GM21515 (cell line): ENCODE measurements around the gene DTWD2.
"Not testable (repeated sequence)": the region's sequence is repeated elsewhere in the genome, so short reads cannot be mapped to it uniquely, and the experiment has no call there.

Experiments
- ATAC-seq: cut with Tn5 transposase; IDR thresholded peaks from one replicate; pipeline ENCODE4 v1.9.1; 2021; ENCODE audit not compliant: unreplicated experiment

DTWD2 gene

DNA sequence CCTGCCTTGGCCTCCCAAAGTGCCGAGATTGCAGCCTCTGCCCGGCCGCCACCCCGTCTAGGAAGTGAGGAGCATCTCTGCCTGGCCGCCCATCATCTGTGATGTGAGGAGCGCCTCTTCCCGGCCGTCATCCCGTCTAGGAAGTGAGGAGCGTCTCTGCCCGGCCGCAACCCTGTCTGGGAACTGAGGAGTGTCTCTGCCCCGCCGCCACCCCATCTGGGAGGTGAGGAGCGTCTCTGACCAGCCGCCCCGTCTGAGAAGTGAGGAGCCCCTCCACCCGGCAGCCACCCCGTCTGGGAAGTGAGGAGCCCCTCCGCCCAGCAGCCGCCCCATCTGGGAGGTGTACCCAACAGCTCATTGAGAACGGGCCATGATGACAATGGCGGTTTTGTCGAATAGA is 10.5 kb upstream of the DTWD2 start:
- ATAC-seq = not testable (repeated sequence)

DNA sequence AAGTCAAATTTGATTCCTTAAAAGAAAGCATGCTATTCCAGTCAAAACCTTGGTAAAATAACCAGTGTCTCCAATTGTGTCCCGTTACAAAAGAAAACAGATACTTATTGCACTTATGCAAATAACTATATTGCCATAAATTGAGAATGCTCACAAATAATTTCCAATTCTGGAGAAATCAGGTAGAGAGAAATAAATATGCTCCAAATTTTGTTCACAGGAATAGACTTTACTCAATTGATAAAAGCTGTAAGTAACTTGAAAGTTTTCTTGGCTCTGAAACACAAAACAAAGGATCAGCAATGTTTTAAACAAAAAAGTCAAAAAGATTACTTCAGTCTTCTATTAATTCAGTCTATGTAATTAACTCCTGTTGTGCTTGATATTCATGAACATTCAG is 7.8 kb upstream of the DTWD2 start:
- no peak for ATAC-seq

DNA sequence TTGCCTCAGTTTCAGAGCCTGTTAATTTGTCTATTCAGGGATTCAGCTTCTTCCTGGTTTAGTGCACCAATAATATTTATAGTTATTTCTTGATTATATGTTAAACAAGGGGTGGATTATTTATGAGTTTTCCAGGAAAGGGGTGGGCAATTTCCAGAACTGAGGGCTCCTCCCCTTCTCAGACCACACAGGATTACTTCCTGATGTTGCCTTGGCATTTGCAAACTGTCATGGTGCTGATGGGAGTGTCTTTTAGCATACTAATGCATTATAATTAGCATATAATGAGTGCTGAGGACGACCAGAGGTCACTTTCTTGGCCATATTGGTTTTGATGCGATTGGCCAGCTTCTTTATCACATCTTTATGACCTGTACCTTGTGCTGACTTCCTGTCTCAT is 6.2 kb upstream of the DTWD2 start:
- no peak for ATAC-seq

DNA sequence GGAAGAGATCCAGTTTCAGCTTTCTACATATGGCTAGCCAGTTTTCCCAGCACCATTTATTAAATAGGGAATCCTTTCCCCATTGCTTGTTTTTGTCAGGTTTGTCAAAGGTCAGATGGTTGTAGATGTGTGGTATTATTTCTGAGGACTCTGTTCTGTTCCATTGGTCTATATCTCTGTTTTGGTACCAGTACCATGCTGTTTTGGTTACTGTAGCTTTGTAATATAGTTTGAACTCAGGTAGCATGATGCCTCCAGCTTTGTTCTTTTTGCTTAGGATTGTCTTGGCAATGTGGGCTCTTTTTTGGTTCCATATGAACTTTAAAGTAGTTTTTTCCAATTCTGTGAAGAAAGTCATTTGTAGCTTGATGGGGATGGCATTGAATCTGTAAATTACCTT is 4.8 kb upstream of the DTWD2 start:
- ATAC-seq = not testable (repeated sequence)

DNA sequence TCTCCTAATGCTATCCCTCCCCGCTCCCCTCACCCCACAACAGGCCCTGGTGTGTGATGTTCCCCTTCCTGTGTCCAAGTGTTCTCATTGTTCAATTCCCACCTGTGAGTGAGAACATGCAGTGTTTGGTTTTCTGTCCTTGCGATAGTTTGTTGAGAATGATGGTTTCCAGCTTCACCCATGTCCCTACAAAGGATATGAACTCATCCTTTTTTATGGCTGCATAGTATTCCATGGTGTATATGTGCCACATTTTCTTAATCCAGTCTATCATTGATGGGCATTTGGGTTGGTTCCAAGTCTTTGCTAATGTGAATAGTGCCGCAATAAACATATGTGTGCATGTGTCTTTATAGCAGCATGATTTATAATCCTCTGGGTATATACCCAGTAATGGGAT is 3.7 kb upstream of the DTWD2 start:
- ATAC-seq = not testable (repeated sequence)

DNA sequence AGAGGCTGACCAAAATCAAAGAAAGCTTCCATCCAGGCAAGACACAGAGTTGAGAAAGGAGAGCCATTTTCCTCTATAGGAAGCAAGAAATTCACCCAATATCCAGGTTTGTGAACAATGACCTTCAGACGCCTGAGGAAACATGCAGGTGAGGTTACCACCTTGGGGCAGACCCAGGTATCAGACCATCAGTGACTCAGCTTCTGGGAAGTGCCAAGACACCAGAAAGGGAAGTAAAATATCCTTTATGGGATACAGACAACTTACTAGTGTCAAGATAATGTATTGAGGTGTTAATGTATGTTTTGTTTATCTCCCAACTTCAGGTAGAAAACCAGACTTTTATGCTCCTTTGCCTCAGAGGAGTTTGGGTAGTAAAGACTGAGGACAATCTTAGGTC is 2.2 kb upstream of the DTWD2 start:
- ATAC-seq = no peak

DNA sequence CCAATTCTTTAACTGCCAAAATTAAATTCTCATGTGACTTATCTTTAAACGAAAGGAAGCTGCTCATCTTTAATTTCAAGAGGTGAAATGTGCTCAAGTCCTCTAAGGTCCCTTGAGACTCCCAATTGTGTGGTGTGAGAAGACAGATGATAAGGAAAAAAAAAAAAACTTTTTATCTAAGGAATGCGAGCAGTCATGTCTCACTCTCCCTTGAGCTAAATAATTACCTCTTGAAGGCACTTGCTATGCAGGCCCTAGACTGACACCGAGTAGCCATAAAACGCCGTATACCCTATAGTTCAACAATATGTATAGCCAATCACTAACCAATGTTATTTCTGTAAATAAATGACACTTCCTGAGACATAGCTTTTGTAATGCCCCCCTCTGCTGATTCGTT is 1.5 kb upstream of the DTWD2 start:
- ATAC-seq = no peak

DNA sequence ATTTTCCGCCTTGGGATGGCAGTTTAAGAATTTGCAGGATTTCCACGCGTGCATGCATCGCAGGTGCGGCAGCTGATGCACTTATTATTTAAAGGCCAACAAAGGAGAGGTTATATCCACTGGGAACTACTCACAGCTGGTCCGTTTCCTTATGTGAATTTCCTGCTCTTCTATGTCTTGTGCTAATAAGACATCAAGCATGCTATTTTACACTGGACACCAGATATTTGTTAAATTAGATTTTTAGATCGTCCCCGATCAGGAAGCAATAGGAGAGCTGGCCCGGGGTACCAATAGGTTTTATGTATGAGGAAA is 476 bp upstream of the DTWD2 start:
- no peak for ATAC-seq

DNA sequence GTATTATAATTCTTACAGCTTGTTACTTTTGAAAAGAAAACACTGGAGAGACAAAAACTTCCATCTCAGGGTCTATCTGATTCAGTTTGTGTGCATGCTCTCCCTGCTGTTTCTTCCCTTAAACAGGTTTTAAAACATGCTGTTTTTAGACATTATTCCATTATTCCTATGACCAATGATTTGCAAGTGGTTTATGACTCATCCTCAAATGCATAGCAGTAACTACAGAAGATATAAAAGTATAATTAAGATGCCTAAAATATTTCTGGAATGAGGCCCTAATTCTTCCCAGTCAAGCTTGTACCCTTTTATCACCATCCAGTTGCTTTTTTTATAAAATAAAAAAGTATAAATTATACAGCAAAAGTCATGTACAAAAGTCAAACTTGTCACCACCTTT is 3.7 kb downstream of the DTWD2 start:
- ATAC-seq = no peak

DNA sequence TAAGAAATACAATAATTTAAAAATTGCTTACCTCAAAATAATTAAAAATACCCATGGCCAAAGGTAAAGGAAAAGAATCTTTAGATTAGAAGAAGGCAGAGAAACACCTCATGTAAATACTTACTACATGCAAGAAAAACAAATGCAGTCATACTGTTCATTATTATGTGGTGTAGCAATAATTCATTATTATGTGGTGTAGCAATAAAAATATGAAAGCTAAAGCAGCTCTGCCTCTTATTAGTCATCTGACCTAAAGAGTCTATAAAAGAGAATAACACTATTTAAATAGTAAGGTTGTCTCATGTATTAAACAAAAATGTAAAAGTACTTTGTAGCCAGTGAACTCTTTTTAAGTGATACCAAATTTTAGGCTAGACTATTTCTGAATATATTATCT is 6.6 kb downstream of the DTWD2 start:
- ATAC-seq = no peak

DNA sequence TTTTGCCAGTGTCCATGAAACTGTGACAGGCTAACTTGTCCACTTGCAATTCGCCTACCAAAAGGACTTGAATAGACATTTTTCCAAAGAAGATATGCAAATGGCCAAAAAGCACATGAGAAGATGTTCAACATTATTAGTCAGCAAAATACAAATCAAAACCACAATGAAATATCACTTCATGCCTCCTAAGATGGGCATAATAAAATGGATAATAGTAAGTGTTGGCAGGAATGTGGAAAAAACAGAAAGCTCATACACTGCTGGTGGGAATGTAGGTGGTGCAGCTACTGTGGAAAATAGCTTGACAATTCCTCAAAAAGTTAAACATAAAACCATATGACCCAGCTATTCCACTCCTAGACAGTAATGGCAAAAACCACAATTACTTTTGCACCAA is 7.9 kb downstream of the DTWD2 start:
- ATAC-seq = no peak

DNA sequence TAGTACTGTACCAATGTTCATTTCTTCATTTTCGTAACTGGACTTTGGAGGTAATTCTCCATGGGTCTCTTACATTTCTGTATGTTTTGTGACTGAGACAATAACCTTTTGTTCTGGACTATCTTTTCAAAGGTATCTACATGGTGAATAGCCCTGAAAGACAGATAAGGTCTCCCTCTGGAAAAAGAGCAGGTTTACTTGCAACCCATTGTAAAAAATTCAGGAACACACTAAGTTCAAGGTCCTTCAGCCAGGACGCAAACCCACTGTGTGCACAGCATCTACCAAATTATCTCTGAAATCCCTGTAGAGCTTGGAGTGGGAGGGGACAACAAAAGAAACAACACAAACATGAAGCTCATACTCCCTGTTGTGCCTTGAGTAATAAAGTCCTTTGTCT is 8.3 kb downstream of the DTWD2 start:
- ATAC-seq = no peak

DNA sequence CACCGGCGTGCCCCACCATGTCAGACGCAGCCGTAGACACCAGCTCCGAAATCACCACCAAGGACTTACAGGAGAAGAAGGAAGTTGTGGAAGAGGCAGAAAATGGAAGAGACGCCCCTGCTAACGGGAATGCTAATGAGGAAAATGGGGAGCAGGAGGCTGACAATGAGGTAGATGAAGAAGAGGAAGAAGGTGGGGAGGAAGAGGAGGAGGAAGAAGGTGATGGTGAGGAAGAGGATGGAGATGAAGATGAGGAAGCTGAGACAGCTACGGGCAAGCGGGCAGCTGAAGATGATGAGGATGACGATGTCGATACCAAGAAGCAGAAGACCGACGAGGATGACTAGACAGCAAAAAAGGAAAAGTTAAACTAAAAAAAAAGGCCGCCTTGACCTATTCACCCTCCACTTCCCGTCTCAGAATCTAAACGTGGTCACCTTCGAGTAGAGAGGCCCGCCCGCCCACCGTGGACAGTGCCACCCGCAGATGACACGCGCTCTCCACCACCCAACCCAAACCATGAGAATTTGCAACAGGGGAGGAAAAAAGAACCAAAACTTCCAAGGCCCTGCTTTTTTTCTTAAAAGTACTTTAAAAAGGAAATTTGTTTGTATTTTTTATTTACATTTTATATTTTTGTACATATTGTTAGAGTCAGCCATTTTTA is 14.4 kb downstream of the DTWD2 start:
- ATAC-seq = not testable (repeated sequence)

DNA sequence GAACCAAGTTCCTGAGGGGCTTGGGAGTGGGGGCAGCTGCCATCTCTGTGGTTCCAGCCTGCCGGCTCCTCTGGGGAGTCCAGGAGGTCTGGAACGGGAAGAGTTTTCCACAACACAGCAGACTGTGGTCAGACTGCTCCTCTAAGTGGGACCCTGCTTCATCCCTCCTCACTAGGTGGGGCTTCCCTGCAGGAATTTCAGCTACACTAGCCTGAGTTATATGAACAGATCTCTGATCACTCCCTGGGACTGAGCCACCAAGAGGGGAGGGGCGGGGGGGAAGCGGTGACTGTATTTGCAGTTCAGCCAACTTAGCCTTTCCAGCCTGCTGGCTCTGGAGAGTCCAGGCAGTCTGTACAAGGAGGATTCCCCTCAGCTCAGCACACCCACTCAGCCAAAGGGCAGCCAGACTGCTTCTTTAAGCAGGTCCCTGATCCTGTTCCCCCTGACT is 19.4 kb downstream of the DTWD2 start:
- ATAC-seq = no peak

DNA sequence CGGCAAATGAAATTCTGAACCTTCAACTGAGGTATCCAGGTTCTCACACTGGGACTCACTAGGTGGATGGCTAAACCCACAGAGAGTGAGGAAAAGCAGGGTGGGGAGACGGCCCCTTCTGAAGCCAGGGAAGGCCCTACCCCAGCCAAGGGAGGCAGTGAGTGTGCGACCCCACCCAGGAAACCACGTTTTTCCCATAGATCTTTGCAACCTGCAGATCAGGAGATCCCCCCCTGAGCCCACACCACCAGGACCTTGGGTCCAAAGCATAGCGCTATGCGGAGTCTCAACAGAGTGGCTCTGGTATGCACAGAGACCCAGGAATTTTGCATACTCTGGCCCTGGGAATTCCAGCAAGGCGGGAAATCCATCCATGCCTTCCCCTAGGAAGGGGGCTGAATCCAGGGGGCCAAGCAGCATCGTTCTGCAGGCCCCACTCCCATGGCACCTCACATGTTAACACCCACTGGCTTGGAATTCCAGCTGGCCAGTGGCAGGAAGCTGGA is 19.9 kb downstream of the DTWD2 start:
- ATAC-seq = no peak

DNA sequence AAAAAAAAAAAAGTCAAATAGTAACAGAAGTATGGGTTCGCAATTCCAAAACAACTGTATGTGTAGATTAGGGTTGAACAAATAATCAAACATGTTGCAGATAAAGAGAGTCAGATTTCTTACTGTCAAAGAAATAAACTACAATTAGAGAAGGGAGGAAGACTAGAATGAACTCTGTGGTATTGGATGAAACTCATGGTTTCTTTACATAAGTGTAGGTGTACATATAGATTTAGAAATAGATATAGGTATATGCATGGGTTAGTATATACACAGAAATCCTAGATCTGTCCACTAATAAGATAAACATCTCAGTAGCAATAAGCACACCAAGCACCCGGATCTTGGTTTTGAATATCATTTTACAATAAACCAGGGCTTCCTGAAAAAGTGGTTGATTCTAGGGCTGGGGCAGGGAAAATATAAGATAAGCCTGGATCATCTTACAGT is 21.3 kb downstream of the DTWD2 start:
- ATAC-seq = no peak

DNA sequence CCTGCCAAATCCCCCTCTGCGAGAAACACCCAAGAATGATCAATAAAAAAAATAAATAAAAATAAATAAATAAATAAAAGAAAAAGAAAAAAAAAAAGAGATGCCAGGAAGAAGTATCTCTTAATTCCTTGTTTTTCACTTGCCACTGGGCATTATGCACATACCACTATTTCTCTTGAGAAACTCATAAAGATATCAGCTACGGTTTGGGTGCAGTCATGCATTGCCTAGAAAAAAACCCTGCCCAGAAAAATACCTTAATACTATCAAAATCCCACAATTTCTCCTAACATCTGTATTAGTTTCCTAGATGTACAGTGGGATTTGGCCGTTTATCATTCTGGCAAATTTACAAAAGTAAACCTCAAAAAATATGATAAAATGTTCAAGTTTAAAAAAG is 22.5 kb downstream of the DTWD2 start:
- no peak for ATAC-seq

DNA sequence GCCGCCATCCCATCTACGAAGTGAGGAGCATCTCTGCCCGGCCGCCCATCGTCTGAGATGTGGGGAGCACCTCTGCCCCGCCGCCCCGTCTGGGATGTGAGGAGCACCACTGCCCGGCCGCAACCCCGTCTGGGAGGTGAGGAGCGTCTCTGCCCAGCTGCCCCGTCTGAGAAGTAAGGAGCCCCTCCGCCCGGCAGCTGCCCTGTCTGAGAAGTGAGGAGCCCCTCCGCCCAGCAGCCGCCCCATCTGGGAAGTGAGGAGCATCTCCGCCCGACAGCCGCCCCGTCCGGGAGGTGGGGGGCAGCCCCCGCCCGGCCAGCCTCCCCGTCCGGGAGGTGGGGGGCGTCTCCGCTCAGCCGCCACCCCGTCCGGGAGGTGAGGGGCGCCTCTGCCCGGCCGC is 23.4 kb downstream of the DTWD2 start:
- not testable (repeated sequence) for ATAC-seq

DNA sequence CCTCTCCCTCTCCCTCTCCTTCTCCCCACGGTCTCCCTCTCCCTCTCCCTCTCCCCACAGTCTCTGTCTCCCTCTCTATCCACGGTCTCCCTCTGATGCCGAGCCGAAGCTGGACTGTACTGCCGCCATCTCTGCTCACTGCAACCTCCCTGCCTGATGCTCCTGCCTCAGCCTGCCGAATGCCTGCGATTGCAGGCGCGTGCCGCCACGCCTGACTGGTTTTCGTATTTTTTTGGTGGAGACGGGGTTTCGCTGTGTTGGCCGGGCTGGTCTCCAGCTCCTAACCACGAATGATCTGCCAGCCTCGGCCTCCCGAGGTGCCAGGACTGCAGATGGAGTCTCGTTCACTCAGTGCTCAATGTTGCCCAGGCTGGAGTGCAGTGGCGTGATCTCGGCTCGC is 24.0 kb downstream of the DTWD2 start:
- ATAC-seq = not testable (repeated sequence)

DNA sequence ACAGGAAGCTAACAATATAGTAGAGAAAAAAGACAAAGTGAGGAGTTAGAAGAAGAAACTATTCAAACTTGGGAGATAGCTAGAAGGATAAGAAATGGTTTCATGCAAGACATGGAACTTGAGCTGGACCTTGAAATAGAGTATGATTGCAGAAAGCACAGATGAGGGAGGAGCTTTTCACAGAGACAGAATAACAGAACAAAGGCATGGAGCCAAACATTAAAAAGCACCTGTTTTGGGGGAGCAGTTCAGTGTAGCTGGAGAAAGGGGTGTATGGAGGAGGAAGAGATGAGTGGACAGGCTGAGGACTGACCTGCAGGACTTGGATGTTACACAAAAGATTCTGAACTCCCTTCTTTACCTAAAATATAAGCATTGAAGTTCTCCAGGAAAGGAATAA is 25.2 kb downstream of the DTWD2 start:
- no peak for ATAC-seq

DNA sequence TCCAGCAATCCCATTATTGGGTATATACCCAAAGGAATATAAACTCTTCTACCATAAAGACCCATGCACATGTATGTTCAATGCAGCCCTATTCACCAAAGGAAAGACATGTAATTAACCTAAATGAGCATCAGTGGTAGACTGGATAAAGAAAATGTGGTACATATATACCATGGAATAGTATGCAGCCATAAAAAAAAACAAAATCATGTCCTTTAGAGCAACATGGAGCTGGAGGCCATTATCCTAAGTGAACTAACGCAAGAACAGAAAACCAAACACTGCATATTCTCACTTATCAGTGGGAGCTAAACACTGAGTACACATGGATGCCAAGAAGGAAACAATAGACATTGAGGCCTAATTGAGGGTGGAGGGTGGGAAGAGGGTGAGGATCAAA is 27.8 kb downstream of the DTWD2 start:
- ATAC-seq = no peak

DNA sequence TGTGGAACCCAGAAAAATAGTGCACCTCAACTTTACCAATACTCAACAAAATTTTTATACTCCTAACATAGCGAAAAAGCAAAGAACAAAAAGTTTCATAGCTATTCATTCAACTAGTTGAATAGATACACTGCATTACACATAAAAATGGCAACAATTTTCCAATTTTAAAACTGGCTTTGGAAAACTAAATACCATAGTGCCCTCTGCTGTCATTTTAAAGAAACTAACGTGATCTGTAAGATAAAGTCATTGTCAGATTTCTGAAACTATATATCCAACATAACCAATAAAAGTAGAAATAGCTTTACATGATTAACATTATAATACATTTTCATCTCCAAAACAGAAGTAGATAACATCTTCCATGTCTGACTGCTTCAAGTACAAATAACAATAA is 31.6 kb downstream of the DTWD2 start:
- no peak for ATAC-seq

DNA sequence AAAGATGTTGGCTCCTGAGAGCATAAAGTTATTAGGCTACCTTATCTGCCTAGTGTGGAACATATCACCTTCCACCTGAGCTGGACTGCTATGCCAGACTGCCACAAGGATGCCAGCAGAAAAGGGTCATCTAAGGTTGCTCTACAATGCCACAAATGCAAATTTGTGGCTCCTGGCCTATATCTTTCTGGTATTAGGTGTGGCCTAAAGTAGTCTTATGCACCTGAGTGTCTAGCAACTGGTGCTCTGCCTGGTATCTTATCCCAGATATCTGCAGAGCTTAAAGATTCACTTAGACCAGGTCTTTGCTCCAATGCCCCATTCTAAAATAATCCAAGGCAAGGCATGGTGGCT is 34.7 kb downstream of the DTWD2 start:
- no peak for ATAC-seq
